AG04450 (cell line): ENCODE measurements around the gene ARHGAP12. TPM values are rescaled to one million over a fixed set of nuclear protein-coding genes. Genes with fewer than 3 reads are reported as not detected.

Source experiments
- CTCF ChIA-PET: fragments of 300-600, 350-600 bp; formaldehyde crosslinking; extraction: SDS; loops from one replicate; lab custom pipeline; 2022; ENCODE audit warnings: antibody characterized with exemption, inconsistent platforms; lab: Charles Lee
- POLR2A ChIA-PET: fragments of 350-600 bp; formaldehyde crosslinking; extraction: SDS; loops from one replicate; lab custom pipeline; 2021; ENCODE audit warnings: antibody characterized with exemption, inconsistent platforms; lab: Yijun Ruan, JAX
- DNase-seq: peaks from one replicate; pipeline ENCODE4 v3.0.0-alpha.2; 2011; ENCODE audit warnings: low read depth, low spot score
- H3K27ac ChIP-seq: one replicate; pipeline ENCODE4 v1.5.1; 2012; ENCODE audit warnings: low read depth, low read length, control low read depth
- H3K27me3 ChIP-seq: one replicate; pipeline ENCODE4 v1.6.0; 2012; ENCODE audit warnings: low read length; ENCODE audit not compliant: control insufficient read depth, insufficient read depth
- H3K4me3 ChIP-seq: 2 replicates; pipeline ENCODE4 v1.5.1; 2011; ENCODE audit warnings: mild to moderate bottlenecking, low read depth, low read length, control low read depth
- H3K9me3 ChIP-seq: 2 replicates; pipeline ENCODE4 v1.5.1; 2012; ENCODE audit warnings: low read length; ENCODE audit not compliant: control insufficient read depth, insufficient read depth
- polyA plus RNA-seq: library from polyadenylated mRNA; depleted of rRNA; stranded (reverse); fragments of >200 nt; gene quantifications from 2 replicates; pipeline ENCODE4 v1.2.3, GENCODE V29; 2011
- TF ChIP-seq, protein P1 (sequence below): IDR thresholded peaks from 2 replicates; pipeline ENCODE4 v1.5.1; 2011; ENCODE audit warnings: low read depth, low read length, control low read depth, inconsistent platforms

The ARHGAP12 gene
- polyA plus RNA-seq, 1 experiment = 26.3 TPM

DNA sequence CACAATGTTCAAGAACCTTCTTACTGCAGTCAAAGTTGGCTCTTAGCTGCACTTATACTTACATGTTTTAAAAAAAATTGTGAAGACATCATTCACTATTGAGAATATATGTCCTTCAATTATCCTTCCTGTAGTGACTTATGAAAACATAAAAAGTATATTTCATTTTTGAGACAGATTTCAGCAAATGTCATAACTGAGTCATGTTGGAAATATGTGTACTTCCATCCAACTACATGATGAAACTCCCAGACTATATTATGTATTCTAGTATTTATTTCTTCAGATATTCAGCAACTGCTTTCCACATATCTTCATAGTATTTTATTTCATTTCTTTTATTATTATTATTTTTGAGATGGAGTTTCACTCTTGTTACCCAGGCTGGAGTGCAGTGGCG lies 160.2 kb downstream of the ARHGAP12 start:
- H3K4me3 ChIP-seq = no peak overlapping the region
- no peaks in the 10 kb centered on the region for H3K27me3 ChIP-seq
- peak overlapping the region; percentile 81 for H3K27ac ChIP-seq
- no peak for DNase-seq
- TF ChIP-seq, protein P1, sequence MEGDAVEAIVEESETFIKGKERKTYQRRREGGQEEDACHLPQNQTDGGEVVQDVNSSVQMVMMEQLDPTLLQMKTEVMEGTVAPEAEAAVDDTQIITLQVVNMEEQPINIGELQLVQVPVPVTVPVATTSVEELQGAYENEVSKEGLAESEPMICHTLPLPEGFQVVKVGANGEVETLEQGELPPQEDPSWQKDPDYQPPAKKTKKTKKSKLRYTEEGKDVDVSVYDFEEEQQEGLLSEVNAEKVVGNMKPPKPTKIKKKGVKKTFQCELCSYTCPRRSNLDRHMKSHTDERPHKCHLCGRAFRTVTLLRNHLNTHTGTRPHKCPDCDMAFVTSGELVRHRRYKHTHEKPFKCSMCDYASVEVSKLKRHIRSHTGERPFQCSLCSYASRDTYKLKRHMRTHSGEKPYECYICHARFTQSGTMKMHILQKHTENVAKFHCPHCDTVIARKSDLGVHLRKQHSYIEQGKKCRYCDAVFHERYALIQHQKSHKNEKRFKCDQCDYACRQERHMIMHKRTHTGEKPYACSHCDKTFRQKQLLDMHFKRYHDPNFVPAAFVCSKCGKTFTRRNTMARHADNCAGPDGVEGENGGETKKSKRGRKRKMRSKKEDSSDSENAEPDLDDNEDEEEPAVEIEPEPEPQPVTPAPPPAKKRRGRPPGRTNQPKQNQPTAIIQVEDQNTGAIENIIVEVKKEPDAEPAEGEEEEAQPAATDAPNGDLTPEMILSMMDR = no peak
- CTCF ChIA-PET = no interaction called here
- H3K9me3 ChIP-seq = peaks cover 11% of the 10 kb centered on the region
- POLR2A ChIA-PET = interaction anchor here (0.6 kb wide), 1 partner anchor 39 kb away, joined by 4 read pairs; no protein-coding TSS in a partner anchor

DNA sequence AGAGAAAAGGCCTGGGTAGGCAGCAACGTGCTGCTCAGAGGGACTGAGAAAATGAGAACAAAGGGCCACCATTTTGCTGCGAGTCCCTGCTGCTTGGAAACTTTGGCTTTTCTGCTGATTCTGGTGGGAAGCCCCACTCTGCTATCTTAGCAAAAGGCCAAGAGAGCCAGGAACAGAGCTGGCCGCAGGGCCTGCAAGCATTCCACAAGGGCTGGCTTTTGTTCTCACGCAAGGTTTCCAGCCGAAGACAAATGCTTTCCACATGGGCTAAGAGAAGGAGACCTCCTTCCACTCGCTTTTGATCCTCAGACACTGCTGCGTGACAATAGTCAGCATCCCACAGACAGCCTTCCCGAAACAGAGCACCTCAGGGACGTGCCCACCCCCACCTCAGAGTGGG lies 163.1 kb downstream of the ARHGAP12 start:
- CTCF ChIA-PET = no interaction called here
- H3K27me3 ChIP-seq = no peaks in the 10 kb centered on the region
- TF ChIP-seq, protein P1 = no peak
- POLR2A ChIA-PET = no interaction called here
- no peak overlapping the region for H3K4me3 ChIP-seq
- no peak for DNase-seq
- H3K27ac ChIP-seq = no peak overlapping the region
- H3K9me3 ChIP-seq = peaks cover 11% of the 10 kb centered on the region

DNA sequence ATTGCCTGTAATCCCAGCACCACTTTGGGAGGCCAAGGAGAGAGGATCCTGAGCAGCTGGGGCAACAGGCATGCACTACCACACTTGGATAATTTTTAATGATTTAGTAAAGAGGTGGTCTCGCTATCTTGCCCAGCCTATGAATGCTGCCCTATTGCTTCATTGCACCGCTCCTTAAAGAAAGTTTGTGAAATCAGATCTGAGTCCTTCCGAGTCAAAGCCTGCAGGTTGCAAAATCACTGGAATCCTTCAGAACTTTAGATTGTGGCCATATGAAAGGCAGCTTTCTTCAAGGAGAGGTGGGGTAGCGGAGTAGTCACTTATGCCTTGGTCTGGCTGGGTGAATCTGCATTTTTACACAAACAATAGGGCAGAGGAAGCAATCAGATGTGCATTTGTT lies 166.3 kb downstream of the ARHGAP12 start:
- TF ChIP-seq, protein P1 = no peak
- ChIA-PET CTCF (no interaction called here), POLR2A (no interaction called here)
- Histone ChIP-seq H3K27ac (no peak overlapping the region), H3K4me3 (no peak overlapping the region), H3K9me3 (peaks cover 9% of the 10 kb centered on the region), H3K27me3 (no peaks in the 10 kb centered on the region)
- no peak for DNase-seq

DNA sequence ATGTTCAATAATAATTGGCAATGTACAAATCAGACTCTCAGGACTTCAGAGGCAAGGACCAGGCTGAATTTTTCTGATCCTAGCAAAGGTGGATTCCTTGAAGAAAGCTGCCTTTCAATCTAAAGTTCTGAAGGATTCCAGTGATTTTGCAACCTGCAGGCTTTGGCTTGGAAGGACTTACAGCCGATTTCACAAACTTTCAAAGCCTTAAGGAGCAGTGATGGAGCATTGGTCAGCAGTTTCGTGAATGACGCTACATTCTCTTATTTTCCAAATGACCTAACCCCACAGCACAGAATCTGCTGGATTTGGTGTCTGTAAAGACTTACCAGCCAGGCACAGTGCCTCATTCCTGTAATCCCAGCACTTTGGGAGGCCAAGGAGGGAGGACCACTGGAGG lies 167.5 kb downstream of the ARHGAP12 start:
- no peak for DNase-seq
- POLR2A ChIA-PET = no interaction called here
- Histone ChIP-seq H3K4me3 (no peak overlapping the region), H3K27ac (no peak overlapping the region), H3K27me3 (no peaks in the 10 kb centered on the region), H3K9me3 (peaks cover 9% of the 10 kb centered on the region)
- TF ChIP-seq, protein P1 = no peak
- CTCF ChIA-PET = no interaction called here

DNA sequence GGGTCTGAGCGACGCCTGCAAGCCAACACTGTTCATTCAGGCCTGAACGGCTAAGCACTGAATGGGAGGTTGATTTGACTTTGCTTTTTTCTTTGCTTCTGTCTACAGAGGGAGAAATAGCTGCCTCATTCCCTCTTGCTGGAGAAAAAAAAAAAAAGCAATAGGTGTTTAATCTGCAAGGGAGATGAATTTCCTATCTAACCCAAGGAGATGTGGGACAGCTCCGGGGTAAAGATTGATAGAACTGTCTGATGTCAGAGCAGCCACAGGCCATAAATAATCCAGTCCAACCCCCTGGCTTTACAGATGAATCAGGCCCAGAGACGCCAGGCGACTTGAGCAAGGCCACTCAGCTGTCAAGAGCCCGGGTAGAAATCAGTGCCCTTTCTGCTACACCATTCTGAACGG lies 168.0 kb downstream of the ARHGAP12 start:
- ChIA-PET CTCF (interaction anchor here (1.3 kb wide), 1 partner anchor 1073 kb away, joined by 3 read pairs; no protein-coding TSS in a partner anchor), POLR2A (interaction anchor here (0.9 kb wide), 1 partner anchor 235 kb away, joined by 4 read pairs; no protein-coding TSS in a partner anchor)
- peak overlapping the region; percentile 35 for H3K4me3 ChIP-seq
- peak overlapping the region; percentile 78 for H3K27ac ChIP-seq
- DNase-seq = no peak
- no peaks in the 10 kb centered on the region for H3K27me3 ChIP-seq
- H3K9me3 ChIP-seq = peaks cover 9% of the 10 kb centered on the region
- TF ChIP-seq, protein P1 = no peak
